Hematopoietic multipotent progenitor cell (in vitro differentiated cells): Measurements from ENCODE around the gene ATF7IP. TPM values are rescaled to one million over a fixed set of nuclear protein-coding genes. Genes with fewer than 3 reads are reported as not detected.

Experiments
- DNase-seq, 3 donors: peaks; one replicate each; pipeline ENCODE4 v3.0.0-alpha.2; 2011 to 2015; ENCODE audit warnings: low read depth in 2 of 3, low spot score in 2 of 3
- total RNA-seq: library from RNA; depleted of rRNA; stranded (reverse); fragments of >200 nt; gene quantifications from one replicate; pipeline ENCODE4 v1.2.3, GENCODE V29; 2012

Gene ATF7IP
- total RNA-seq, 1 donor: 53.6 TPM

DNA sequence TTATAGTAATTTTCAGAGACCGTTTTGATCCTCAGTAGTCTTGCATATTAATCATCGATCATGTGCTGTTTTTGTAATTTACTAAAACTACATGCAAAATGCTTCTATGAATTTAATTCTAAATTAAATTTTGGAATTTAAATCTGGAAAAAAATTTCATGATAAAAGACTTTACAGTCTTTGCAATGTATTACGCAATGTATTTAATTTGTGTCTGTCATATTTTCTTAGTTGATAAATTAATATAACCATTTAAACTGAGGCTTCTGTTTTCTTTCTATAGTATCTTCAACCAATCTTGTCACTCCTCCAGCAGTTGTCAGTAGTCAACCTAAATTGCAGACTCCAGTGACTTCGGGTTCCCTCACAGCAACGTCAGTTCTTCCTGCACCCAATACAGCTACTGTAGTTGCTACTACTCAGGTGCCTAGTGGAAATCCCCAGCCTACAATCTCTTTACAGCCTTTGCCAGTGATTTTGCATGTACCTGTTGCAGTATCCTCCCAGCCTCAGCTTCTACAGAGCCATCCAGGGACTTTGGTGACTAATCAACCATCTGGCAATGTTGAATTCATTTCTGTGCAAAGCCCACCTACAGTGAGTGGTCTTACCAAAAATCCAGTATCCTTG, 94.8 kb downstream of the ATF7IP start:
- DNase-seq: no peak

DNA sequence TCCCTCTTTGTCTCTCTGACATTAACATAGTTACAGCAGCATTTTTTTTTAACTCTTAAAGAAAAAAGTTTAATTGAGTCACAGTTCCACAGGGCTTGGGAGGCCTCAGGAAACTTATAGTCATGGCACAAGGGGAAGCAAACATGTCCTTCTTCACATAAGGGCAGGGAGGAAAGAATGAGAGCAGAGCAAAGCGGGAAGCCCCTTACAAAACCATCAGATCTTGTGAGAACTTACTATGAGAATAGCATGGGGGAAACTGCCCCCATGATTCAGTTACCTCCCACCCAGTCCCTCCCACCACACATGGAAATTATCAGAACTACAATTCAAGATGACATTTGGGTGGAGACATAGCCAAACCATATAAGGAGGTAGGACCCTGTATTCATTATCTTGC, 106.0 kb downstream of the ATF7IP start:
- no peak for DNase-seq

DNA sequence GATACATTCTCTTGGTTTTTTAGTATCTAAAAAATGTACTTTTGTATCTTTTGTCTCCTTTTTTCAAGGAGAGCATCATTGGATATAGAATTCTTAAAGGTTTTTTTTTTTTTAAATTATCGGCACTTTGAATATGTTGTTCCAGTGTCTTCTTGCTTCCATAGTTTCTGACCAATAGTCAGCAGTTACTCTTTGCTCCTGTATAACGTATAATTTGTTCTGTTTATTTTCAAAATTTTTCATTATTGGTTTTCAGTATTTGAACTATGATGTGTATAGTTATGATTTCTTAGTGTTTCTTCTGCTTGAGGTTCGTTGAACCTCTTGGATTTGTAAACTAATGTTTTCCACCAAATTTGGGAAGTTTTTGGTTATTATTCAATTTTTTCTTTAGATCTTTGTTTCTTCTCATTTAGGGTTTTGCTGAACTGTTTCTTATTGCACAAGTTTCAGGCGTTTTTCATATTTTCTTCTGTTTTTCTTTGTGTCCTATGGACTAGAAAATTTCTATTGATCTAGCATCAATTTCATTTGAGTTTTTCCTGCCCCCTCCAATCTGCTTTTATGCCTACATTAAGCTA, 108.3 kb downstream of the ATF7IP start:
- DNase-seq: peak in 2 of 3 donors; percentile 6 to 62

DNA sequence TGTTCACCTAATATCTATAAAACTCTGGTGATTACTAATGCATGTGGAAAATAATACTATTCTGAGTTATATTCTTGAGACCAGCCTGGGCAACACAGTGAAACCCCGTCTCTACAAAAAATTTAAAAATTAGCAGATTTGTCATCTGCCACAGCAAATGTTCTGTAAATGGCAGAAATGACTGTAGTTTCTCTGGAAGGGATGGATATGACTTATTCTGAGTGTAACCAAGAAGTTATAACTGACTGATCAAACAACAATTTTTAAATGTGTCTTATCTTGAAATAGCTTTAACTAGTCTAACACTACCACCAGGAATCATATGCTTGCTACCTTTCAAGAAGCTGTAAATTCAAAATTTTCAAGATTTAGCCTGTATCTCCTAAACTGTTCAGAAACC, 113.5 kb downstream of the ATF7IP start:
- no peak for DNase-seq

DNA sequence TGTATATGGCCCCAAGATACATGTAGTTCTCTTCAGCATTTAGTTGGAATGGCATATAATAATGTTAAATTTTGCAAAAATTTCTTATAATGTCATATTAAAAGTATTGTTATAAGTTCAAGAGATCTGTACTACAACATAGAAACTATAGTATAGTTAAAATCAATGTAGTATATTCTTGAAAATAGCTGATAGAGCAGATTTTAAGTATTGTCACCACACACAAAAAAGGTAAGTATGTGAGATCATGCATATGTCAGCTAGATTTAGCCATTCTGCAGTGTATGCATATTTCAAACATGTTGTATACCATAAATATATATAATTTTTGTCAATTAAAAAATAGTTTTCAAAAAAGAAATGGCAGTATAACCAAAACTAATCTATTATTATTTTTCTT, 115.7 kb downstream of the ATF7IP start:
- no peak for DNase-seq

DNA sequence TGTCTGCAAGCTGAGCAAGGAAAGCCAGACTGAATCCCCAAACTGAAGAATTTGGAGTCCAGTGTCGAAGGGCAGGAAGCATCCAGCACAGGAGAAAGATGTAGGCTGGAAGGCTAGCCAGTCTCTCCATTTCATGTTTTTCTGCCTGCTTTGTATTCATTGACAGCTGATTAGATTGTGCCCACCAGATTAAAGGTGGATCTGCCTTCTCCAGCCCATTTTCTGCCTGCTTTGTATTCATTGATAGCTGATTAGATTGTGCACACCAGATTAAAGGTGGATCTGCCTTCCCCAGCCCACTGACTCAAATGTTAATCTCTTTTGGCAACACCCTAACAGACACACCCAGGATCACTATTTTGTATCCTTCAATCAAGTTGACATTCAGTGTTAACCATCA, 116.9 kb downstream of the ATF7IP start:
- DNase-seq: no peak

DNA sequence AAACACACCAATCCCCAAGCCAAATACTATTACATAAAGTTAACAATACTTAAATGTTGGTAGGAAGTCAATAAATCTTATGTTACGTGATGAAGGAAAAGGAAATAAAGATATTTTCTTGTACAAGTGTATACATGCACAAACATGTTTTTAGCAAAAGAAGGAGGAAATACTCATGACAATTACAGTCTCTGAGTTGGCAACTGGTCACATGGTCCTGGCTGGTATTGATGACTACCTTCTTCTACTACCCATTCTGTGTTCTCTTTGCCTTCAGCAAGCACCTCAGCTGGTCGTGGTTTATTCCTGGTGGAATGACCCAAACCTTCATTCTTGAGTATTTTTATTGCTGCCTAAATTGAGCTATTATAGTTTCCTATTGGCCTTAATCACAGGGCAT, 117.4 kb downstream of the ATF7IP start:
- no peak for DNase-seq

DNA sequence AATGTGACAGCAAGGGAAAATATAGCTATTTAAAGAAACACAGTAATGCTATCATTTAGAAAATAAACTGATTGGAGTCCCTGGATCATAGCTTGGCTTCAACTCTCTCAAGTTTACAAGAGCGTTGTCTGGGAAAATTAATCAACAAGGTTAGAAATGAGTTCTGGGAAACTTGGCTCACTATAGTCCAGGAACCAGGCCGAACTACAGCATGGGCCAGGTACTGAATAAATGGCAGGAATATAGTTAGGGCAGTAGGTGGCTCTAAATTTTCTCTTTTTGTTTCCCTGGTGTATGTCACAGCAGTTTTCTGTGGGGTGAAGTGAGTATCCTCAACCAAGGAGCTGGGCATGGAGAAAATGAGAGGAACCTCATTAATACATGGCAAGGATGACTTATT, 129.8 kb downstream of the ATF7IP start:
- no peak for DNase-seq

DNA sequence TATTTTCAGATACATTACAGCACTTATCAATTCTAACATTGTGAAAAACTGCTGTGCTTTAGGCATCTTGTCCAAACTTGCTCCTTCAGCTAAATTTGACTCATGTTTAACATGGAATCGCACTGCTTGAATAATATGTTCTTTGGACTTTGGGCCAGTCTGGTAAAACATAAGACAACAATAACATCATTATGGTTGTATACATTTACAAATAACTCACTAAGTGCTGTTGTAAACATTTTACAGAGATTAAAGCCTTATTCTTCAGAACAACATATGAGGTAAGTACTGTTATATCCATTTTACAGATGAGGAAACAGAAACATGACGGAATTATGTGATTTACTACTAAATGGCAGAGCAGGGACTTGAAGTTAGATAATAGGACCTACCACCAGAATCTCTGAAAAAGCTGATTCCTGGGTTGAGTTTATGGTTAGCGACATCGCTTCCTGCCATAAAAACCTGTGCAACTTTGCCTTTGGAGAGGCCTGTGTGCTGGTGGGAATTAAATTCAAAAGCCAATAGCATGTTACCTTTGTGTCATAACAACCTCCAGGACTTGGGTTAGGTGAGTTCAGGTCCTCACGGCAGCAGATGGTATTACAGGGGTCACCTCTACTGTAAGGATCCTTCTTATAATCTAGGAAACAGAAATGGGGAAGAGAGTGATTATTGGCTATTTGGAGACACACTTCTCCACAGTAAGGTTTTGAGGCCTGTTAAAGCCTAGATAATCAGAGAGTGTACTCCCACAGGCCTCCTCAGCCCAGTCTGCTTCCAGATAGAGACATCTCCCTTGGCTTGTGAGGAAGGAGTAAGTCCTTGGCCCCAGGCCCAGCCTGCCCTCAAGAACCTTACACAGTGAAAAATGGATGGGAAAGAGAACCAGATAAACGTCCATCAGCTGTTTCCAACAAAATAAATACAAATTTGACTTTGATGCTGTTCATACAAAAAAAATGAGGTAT, 140.4 kb downstream of the ATF7IP start:
- DNase-seq: no peak

DNA sequence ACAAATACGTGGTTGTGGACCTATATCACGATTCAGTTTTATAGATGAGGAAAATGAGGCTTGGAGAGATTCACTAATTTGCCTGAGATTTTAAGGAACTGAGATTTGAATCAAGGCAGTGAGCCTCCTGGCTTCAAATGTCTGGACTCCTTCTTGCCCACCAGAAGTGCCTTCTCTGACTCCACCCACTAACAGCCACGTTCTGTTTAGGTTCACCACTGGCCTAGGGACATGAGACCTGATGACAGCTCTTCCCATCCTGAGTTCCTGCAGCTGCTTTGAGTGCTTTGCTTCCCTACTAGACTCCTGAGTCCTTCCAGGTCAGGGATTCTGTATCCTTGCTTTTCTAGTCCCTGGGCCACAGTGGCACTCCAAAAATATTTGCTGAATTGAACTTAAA, 145.1 kb downstream of the ATF7IP start:
- DNase-seq: no peak

DNA sequence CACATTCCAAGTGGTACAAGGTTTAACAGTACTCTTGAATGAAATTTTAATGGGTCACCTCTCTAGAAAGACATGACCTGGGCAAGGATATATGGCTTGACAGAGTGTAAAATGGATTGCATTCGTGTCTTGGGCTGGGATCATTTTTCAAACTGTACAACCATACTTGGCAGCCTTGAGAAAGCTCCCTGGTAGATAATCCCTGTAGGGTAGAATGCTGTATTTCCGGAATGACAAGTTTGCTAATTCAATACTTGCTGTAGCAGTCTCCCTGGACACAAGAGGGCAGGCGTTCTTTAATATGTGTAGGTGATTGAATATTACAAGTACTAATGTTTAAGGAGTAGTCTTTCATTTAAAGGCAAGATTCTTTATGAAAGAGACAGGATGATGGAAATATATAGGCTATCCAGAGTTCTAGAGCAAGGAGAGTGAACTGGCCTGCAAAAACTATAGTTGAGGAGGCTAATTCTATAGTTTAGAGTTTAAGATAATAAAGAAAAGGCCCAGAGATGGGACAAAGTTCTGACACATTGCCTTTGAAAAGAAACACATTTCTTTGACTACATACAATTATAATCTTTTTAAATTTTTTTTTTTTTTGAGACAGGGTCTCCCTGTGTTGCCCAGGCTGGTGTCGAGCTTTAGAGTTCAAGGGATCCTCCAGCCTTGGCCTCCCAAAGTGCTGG, 148.8 kb downstream of the ATF7IP start:
- DNase-seq: peak in 2 of 3 donors; percentile 35 to 71

DNA sequence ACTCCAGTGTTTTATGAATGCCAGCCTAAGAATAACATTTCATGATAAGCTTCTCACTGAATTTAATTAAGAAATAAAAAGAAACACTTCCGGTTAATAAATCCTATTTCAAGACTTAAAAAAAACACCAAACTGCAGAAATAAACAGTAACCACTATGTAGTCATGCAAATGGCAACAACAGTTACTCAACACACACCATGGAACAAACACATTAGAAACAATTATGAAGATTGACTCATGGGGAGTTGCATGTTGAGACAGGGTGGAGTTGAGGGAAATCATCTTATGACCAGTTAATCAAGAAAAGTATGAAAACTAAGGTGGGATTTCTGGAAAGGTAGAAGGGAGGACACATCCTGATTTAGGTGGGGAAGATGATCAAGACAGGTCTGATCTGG, 149.5 kb downstream of the ATF7IP start:
- no peak for DNase-seq

DNA sequence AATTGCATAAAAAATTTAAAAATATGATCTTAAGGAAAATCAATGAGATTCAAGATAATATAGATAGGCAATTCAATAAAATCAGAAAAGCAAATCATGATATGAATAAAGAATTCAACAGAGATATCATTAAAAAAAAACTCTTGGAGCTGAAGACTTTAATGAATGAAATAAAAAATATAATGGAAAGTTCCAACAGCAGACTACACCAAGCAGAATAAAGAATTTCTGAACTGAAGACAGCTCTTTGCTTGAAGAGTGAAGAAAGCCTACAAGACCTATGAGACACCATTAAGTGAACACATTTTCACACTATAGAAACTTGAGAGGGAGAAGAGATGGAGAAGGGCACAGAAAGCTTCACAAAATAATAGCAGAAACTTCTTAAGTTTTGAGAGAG, 156.3 kb downstream of the ATF7IP start:
- no peak for DNase-seq

DNA sequence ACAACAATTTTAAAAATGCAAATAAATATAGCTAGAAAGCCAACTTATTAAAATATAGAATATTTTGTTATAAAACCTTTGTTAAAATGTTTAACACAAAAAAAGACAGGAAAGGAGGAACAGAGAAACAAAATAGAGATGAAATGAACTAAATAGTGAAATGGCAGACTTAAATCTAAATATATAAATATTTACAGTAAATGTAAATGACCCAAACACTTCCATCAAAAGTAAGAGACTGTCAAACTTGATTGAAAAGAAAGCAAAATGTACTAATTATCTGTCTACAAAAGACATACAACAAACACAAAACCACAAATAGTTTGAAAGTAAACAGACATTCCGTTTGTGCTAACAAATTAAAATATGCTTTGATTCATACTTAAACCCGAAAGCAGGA, 160.5 kb downstream of the ATF7IP start:
- no peak for DNase-seq

DNA sequence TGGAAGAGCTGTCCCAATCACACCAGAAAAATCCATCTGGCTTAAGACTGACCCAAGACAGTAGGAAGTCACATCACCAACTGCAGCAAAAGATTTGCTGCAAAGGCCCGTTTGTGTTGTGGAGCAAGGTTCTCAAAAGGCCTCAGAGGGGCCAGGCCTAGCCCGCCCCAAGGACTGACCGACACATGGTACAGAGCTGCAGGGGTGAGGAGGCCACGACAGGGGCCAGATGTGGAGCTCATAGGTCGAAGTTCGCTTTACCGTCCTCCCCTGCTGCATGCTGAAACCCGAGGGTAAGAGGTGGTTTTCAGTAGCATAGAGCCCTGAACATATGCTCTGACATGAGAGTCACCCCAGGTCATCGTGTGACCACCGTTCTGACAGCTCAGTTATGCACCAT, 166.7 kb downstream of the ATF7IP start:
- DNase-seq: no peak

DNA sequence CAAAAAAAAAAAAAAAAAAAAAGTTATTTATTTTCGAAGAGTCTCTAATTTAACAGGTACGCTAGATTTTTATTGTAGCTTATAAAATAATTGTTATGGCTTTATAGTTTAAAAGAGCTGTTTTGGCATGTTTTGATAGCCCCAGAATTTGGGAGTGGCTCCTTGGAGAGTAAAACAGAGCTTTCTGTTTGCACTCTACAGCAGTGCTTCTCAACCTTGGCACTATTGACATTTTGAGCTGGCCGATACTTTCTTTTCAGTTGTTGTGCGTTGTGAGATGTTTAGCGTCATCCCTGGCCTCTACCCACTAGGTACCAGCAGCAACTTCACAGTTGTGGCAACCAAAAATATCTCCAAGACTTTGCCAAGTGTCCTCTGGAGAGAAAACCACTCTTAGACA, 171.6 kb downstream of the ATF7IP start:
- no peak for DNase-seq

DNA sequence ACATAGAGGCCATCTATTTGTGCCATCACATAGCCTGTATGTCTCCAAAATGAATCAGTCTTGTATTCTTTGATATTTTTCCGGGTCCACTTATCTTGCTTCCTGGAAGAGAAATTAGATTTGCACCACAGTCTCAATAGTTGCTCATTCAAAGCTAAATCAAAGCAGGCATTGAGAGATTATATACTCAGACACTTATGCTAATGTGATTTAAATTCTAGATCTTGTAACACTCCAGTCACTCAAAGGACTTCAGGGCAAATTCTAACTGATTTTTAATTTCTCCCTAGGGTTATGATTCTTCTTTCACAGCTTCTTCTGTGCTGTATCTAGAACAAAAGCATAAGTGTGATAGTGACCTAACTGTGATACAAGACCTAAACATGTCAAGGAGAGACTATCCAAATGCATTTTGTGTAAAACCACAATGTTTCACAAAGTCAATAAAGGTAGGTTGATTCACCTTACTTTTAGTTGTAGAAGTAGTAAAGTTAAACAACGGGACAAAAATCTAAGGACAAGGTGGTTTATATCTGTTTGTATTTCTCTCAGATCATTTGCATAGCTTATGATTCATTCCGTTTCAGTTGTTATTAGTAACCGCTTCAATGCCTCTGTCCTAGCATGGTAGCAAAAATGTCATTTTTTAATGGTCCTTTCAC, 175.4 kb downstream of the ATF7IP start:
- DNase-seq: no peak

DNA sequence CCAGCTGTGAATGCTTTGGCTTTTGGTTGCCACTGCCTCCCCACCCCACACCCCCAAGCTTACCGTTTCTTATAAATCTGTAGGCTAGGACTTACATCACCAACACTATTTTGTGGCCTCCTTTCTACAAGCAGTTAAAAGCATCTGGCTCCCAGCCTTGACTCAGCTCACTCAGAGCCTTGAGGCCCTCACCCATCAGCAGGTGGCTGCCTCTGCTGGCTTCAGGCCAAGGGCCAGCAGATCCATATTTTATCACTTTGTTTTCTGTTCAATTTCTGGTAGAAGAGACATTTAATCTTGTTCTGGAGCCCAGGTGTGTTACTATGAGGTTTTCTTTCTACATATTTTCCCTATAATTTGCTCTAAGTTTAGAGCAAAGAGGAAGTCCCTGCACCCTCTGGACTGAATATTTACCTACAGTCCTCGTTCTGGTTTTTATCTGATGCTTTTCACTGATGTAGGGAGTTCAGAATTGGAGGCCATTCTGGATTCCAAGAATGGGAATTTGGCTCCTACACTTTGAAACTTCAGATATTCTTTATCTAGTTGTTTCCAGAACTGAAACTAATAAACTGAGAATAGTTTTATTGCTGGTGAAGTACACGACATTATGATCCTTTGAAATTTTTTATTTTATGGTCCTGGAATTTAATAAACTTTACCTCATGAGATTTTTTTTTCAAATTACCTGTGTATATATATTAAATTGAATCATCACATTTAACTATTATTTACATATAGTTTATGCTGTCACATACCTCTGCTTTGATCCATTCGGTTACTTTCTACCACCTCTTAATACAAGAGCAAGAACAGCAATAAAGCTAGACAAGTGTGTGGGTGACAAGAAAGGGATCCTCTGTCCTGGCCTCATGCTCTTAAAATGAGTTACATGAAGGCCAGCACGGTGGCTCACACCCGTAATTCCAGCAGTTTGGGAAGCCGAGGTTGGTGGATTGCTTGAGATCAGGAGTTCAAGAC, 180.0 kb downstream of the ATF7IP start:
- no peak for DNase-seq

DNA sequence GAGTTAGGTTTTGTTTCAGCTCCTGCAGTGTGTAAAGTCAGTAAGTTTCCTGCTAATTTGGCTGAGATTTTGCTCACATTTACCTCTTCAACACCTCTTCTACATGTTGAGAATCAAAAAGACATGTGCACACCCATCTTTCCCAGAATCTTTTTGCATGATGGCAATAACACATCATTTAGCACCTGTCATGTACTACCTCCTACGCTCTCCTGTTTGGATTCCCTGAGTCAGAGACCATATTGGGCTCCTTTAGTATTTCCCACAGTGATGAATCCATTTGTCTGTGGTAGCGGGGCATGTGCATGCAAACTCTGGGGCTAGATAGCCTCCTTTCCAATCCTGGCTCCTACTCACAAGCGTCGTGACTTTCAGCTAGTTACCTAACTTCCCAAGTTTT, 182.1 kb downstream of the ATF7IP start:
- no peak for DNase-seq

DNA sequence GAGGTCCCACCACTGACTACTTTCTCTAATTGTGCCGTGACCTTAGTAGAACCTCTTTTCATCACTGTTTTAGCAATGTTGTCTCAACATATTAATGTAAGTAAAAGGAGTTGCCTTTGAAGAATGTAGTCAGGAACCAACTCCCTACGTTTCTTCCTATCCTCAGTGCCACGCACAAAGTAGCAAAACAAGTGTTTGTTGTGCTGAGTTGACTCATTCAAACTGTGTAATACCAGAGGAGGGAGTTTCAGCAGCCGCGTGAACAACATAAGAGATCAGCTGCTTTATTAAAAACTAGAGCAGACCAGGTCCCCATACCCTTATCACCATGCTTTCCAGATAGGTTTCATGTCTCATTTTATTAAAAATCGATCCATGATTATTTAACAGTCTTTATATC, 183.1 kb downstream of the ATF7IP start:
- no peak for DNase-seq
